HL-60 (cell line): ENCODE measurements around the gene PCDHGA1.

ENCODE experiments used
- CTCF ChIP-seq: IDR thresholded peaks from one replicate; pipeline ENCODE4 v1.5.1; 2011; ENCODE audit warnings: low read length, control low read depth, inconsistent platforms; ENCODE audit not compliant: insufficient read depth
- REST ChIP-seq: IDR thresholded peaks from 2 replicates; pipeline ENCODE4 v1.6.1; 2012; ENCODE audit warnings: low read depth; ENCODE audit not compliant: insufficient replicate concordance

DNA sequence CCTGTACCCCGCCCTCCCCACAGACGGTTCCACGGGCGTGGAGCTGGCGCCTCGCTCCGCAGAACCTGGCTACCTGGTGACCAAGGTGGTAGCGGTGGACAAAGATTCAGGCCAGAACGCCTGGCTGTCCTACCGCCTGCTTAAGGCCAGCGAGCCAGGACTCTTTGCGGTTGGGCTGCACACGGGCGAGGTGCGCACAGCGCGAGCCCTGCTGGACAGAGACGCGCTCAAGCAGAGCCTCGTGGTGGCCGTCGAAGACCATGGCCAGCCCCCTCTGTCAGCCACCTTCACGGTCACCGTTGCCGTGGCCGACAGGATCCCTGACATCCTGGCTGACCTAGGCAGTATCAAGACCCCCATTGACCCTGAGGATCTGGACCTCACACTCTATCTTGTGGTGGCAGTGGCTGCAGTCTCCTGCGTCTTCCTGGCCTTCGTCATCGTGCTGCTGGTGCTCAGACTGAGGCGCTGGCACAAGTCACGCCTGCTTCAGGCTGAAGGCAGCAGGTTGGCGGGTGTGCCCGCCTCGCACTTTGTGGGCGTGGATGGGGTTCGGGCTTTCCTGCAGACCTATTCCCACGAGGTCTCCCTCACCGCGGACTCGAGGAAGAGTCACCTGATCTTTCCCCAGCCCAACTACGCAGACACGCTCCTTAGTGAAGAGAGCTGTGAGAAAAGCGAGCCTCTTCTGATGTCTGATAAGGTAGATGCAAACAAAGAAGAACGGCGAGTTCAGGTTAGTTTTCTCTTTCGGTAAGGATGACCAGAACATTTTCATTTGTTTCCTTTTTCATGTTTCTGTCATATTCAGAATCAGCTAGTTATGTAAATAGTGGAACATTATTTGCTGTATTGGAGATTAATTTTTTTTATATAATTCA is 35.9 kb downstream of the PCDHGA1 start:
- TF ChIP-seq CTCF, result no peak
- TF ChIP-seq REST, result no peak
